ENCODE measurements around the gene ZNF212. TPM values are rescaled to one million over a fixed set of nuclear protein-coding genes. Genes with fewer than 3 reads are reported as not detected.

ZNF212 gene
- total RNA-seq, 4 donors from 2014 or later = 6.7 to 12.5 (median 9.7) TPM

DNA sequence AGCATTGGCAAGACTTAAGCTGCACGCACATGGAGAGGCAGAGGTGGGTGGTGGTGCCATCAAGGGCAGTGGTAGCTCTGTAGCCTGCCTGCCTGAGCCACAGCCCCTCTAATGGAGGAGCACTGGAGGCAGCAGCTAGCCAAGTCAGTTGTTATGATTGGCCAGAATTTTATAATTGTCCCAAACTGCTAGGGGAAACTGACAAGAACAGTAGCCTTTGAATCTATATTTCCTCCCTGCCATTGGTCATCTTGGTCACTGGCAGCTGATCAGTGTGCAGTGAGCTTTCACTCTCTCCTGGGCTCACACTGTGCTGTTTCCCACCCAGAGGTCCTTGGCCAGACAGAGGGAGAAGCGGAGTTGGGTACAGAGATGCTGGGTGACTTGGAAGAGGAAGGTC, 12.9 kb downstream of the ZNF212 start:
- peaks cover 28 to 48% of the 10 kb centered on the region in 2 donors for H3K36me3 ChIP-seq
- TF ChIP-seq POLR2A (IDR thresholded peaks at IDR 0.05) = no peak
- TF ChIP-seq, protein P1, sequence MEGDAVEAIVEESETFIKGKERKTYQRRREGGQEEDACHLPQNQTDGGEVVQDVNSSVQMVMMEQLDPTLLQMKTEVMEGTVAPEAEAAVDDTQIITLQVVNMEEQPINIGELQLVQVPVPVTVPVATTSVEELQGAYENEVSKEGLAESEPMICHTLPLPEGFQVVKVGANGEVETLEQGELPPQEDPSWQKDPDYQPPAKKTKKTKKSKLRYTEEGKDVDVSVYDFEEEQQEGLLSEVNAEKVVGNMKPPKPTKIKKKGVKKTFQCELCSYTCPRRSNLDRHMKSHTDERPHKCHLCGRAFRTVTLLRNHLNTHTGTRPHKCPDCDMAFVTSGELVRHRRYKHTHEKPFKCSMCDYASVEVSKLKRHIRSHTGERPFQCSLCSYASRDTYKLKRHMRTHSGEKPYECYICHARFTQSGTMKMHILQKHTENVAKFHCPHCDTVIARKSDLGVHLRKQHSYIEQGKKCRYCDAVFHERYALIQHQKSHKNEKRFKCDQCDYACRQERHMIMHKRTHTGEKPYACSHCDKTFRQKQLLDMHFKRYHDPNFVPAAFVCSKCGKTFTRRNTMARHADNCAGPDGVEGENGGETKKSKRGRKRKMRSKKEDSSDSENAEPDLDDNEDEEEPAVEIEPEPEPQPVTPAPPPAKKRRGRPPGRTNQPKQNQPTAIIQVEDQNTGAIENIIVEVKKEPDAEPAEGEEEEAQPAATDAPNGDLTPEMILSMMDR (IDR thresholded peaks at IDR 0.05) = no peak

DNA sequence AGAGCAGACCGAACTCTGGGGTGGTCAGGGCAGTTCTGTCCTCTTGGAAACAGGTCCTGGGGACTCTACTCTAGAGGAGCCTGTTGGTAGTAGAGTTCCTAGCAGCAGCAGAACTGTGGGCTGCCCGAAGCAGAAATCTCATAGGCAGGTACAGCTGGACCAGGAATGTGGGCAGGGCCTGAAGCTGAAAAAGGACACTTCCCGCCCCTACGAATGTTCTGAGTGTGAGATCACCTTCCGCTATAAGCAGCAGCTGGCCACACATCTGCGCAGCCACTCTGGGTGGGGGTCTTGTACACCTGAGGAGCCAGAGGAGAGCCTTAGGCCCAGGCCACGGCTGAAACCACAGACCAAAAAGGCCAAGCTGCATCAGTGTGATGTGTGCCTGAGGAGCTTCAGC, 14.2 kb downstream of the ZNF212 start:
- no peaks in the 10 kb centered on the region for H3K27me3 ChIP-seq
- peaks cover 28 to 48% of the 10 kb centered on the region in 2 donors for H3K36me3 ChIP-seq
- TF ChIP-seq, protein P1 (IDR thresholded peaks at IDR 0.05) = no peak
- TF ChIP-seq POLR2A (IDR thresholded peaks at IDR 0.05) = no peak
- 91 to 100% methylated on average over 3 to 4 of the region's 7 CpGs for WGBS, 2 donors
- intact Hi-C loops (cut with DNase I) = no loop called here
- no peak overlapping the region for H3K27ac ChIP-seq
- no peak overlapping the region for H3K4me3 ChIP-seq (replicated peaks in 1 of 3)
- H3K4me1 ChIP-seq = no peaks in the 10 kb centered on the region
- H3K9me3 ChIP-seq = no peaks in the 10 kb centered on the region
- DNase-seq = no peak

More for the DNA sequence above, 12.9 kb downstream of the ZNF212 start:
- intact Hi-C loops (cut with DNase I) = no loop called here
- no peak for DNase-seq
- 95% methylated on average over 2 of the region's 2 CpGs for WGBS, 2 donors
- Histone ChIP-seq H3K4me1 (no peaks in the 10 kb centered on the region), H3K27me3 (no peaks in the 10 kb centered on the region), H3K4me3 (replicated peaks in 1 of 3) (no peak overlapping the region), H3K27ac (no peak overlapping the region), H3K9me3 (no peaks in the 10 kb centered on the region)

DNA sequence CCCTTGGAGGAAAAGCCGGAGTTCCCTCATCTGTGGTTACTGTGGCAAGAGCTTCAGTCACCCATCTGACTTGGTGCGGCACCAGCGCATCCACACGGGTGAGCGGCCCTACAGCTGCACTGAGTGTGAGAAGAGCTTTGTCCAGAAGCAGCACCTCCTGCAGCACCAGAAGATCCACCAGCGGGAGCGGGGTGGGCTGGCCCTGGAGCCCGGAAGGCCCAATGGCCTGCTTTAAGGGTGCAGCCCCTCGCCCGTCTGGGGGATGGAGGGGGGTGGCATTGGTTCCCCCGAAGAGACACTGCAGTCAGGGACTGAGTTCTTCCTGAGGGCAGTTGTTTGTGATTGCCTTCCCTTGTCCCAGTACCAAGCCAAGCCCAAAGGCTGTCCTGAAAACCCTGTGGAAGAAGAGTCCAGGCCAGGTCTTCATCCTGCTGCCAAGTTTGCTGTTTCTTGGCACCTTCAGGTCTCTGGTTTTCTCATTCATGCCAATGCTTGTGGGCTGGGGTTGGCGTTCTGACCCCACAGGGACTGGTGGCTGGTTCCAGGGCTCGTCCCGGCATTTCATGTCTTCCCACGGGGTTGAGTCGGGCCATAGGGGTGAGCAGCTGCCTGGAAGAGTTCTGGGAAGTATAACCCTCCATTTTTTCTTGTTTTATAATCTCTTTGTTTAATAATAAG, 14.9 kb downstream of the ZNF212 start:
- H3K36me3 ChIP-seq = peaks cover 28 to 48% of the 10 kb centered on the region in 2 donors

DNA sequence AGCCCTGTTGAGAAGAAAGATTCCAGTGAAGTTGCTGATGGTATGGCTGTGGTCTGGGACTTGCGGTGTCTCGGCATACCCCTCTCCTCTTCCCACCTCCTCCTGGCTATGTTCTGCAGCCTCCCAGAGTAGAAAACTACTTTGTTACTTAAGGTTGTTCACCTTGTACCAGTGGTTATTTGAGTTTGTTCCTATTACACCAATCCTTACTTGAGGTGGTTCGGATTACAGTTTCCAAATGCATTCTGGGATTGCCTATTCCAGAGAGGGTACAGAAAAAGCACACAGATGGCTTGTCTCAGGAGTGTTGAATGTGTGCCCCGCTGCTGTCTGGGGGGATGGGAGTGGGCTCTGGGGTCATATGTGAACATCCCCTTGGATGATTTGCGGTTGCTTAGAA, 15.7 kb downstream of the ZNF212 start:
- no peak overlapping the region for H3K4me3 ChIP-seq (replicated peaks in 1 of 3)
- DNase-seq = no peak
- TF ChIP-seq, protein P1 (IDR thresholded peaks at IDR 0.05) = no peak
- TF ChIP-seq POLR2A (IDR thresholded peaks at IDR 0.05) = no peak
- no peak overlapping the region for H3K27ac ChIP-seq
- no peaks in the 10 kb centered on the region for H3K27me3 ChIP-seq
- peaks cover 28 to 46% of the 10 kb centered on the region in 2 donors for H3K36me3 ChIP-seq
- intact Hi-C loops (cut with DNase I) = no loop called here
- no peaks in the 10 kb centered on the region for H3K9me3 ChIP-seq
- 95% methylated on average over 5 of the region's 5 CpGs for WGBS, 2 donors
- H3K4me1 ChIP-seq = no peaks in the 10 kb centered on the region

More for the DNA sequence above, 14.9 kb downstream of the ZNF212 start:
- Histone ChIP-seq H3K4me3 (replicated peaks in 1 of 3) (no peak overlapping the region), H3K4me1 (no peaks in the 10 kb centered on the region), H3K9me3 (no peaks in the 10 kb centered on the region), H3K27me3 (no peaks in the 10 kb centered on the region), H3K27ac (no peak overlapping the region)
- DNase-seq = no peak
- intact Hi-C loops (cut with DNase I) = no loop called here
- no peak for TF ChIP-seq POLR2A (IDR thresholded peaks at IDR 0.05)
- TF ChIP-seq, protein P1 (IDR thresholded peaks at IDR 0.05) = no peak
- 91 to 97% methylated on average over 6 to 15 of the region's 16 CpGs for WGBS, 2 donors

DNA sequence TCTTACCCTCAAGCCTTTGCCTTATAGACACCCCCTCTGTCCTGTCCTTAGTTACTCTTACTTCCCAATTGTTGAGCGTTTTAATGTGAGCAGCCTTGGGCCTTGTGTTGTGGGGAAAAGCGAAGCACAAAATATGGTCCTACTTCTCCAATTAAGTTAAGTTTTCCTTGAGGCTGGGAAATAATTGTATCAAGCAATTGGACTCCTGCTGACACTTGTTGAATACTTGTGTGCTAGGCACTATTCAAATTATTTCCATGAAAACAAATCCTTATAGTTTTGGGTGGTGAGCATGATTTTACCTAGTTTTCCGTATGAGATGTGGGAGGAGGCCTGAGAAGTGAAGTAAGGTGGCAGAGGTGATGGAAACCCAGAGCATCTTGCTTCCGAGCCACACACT, 17.1 kb downstream of the ZNF212 start:
- Histone ChIP-seq H3K4me3 (replicated peaks in 1 of 3) (no peak overlapping the region), H3K27me3 (no peaks in the 10 kb centered on the region), H3K36me3 (peaks cover 28 to 34% of the 10 kb centered on the region in 2 donors), H3K9me3 (no peaks in the 10 kb centered on the region), H3K4me1 (peaks cover 0 to 5% of the 10 kb centered on the region in 2 donors), H3K27ac (no peak overlapping the region)
- WGBS, 2 donors = 89 to 97% methylated on average over 4 of the region's 4 CpGs
- TF ChIP-seq, protein P1 (IDR thresholded peaks at IDR 0.05) = no peak
- TF ChIP-seq POLR2A (IDR thresholded peaks at IDR 0.05) = no peak
- intact Hi-C loops (cut with DNase I) = no loop called here
- no peak for DNase-seq
